ENCODE results near the gene COG4.
"Not testable (repeated sequence)": the region's sequence is repeated elsewhere in the genome, so short reads cannot be mapped to it uniquely, and the experiment has no call there.

COG4 gene

GRCh38 chr16:70550082-70550481 lies 26.7 kb upstream of the COG4 start:
- Mint-ChIP-seq H3K9me3 (no peaks in the 10 kb centered on the region), H3K27ac (peak overlapping the region; percentile 1), H3K4me1 (ENCODE audit: low read depth) (no peaks in the 10 kb centered on the region), H3K36me3 (ENCODE audit: low read depth) (peaks cover 64% of the 10 kb centered on the region), H3K4me3 (no peak overlapping the region), H3K27me3 (ENCODE audit: low read depth) (no peaks in the 10 kb centered on the region)
- DNase-seq (ENCODE audit: low spot score), result no peak

- Mint-ChIP-seq H3K27me3 (ENCODE audit: low read depth) (no peaks in the 10 kb centered on the region), H3K36me3 (ENCODE audit: low read depth) (peaks cover 62% of the 10 kb centered on the region), H3K9me3 (no peaks in the 10 kb centered on the region), H3K27ac (no peak overlapping the region), H3K4me1 (ENCODE audit: low read depth) (no peaks in the 10 kb centered on the region), H3K4me3 (no peak overlapping the region)
- DNase-seq (ENCODE audit: low spot score), result no peak
Observed at GRCh38 chr16:70548936-70549335, 25.6 kb upstream of the COG4 start.

GRCh38 chr16:70544548-70544947 lies 21.2 kb upstream of the COG4 start:
- Mint-ChIP-seq H3K4me3 (no peak overlapping the region), H3K27ac (no peak overlapping the region), H3K4me1 (ENCODE audit: low read depth) (peaks cover 3% of the 10 kb centered on the region), H3K27me3 (ENCODE audit: low read depth) (no peaks in the 10 kb centered on the region), H3K9me3 (no peaks in the 10 kb centered on the region), H3K36me3 (ENCODE audit: low read depth) (peaks cover 67% of the 10 kb centered on the region)
- DNase-seq (ENCODE audit: low spot score), result no peak

- H3K9me3 Mint-ChIP-seq, result no peaks in the 10 kb centered on the region
- no peaks in the 10 kb centered on the region for H3K27me3 Mint-ChIP-seq (ENCODE audit: low read depth)
- no peak overlapping the region for H3K4me3 Mint-ChIP-seq
- peaks cover 65% of the 10 kb centered on the region for H3K36me3 Mint-ChIP-seq (ENCODE audit: low read depth)
- peaks cover 7% of the 10 kb centered on the region for H3K4me1 Mint-ChIP-seq (ENCODE audit: low read depth)
- H3K27ac Mint-ChIP-seq, result peak overlapping the region; percentile 11
- DNase-seq (ENCODE audit: low spot score), result no peak
Observed at GRCh38 chr16:70540994-70541393, 17.6 kb upstream of the COG4 start.

- Mint-ChIP-seq H3K4me3 (no peak overlapping the region), H3K36me3 (ENCODE audit: low read depth) (peaks cover 64% of the 10 kb centered on the region), H3K27me3 (ENCODE audit: low read depth) (no peaks in the 10 kb centered on the region), H3K9me3 (no peaks in the 10 kb centered on the region), H3K4me1 (ENCODE audit: low read depth) (peaks cover 13% of the 10 kb centered on the region), H3K27ac (no peak overlapping the region)
- no peak for DNase-seq (ENCODE audit: low spot score)
Observed at GRCh38 chr16:70534971-70535370, 11.6 kb upstream of the COG4 start.

GRCh38 chr16:70529954-70530353 lies 6.6 kb upstream of the COG4 start:
- DNase-seq (ENCODE audit: low spot score); H3K4me3 Mint-ChIP-seq; H3K27me3 Mint-ChIP-seq (ENCODE audit: low read depth); H3K9me3 Mint-ChIP-seq; H3K27ac Mint-ChIP-seq: not testable (repeated sequence)
- Mint-ChIP-seq H3K36me3 (ENCODE audit: low read depth) (peaks cover 73% of the 10 kb centered on the region), H3K4me1 (ENCODE audit: low read depth) (peaks cover 35% of the 10 kb centered on the region)

GRCh38 chr16:70529051-70529777 lies 5.9 kb upstream of the COG4 start:
- H3K36me3 Mint-ChIP-seq (ENCODE audit: low read depth), result peaks cover 72% of the 10 kb centered on the region
- no peak for DNase-seq (ENCODE audit: low spot score)

GRCh38 chr16:70527315-70527996 lies 4.1 kb upstream of the COG4 start:
- Mint-ChIP-seq H3K27ac (peak overlapping the region; percentile 54), H3K4me1 (ENCODE audit: low read depth) (peaks cover 31% of the 10 kb centered on the region), H3K4me3 (peak overlapping the region; percentile 80), H3K36me3 (ENCODE audit: low read depth) (peaks cover 72% of the 10 kb centered on the region), H3K27me3 (ENCODE audit: low read depth) (no peaks in the 10 kb centered on the region), H3K9me3 (no peaks in the 10 kb centered on the region)
- no peak for DNase-seq (ENCODE audit: low spot score)

More at GRCh38 chr16:70529051-70529777, 5.9 kb upstream of the COG4 start:
- H3K4me1 Mint-ChIP-seq (ENCODE audit: low read depth), result peaks cover 34% of the 10 kb centered on the region
- peak overlapping the region; percentile 23 for H3K4me3 Mint-ChIP-seq
- H3K9me3 Mint-ChIP-seq, result no peaks in the 10 kb centered on the region
- H3K27ac Mint-ChIP-seq, result no peak overlapping the region
- H3K27me3 Mint-ChIP-seq (ENCODE audit: low read depth), result no peaks in the 10 kb centered on the region

GRCh38 chr16:70526403-70526802 lies 3.0 kb upstream of the COG4 start:
- no peaks in the 10 kb centered on the region for H3K9me3 Mint-ChIP-seq
- no peak for DNase-seq (ENCODE audit: low spot score)
- peaks cover 36% of the 10 kb centered on the region for H3K4me1 Mint-ChIP-seq (ENCODE audit: low read depth)
- peak overlapping the region; percentile 80 for H3K4me3 Mint-ChIP-seq
- no peaks in the 10 kb centered on the region for H3K27me3 Mint-ChIP-seq (ENCODE audit: low read depth)
- peak overlapping the region; percentile 84 for H3K27ac Mint-ChIP-seq
- H3K36me3 Mint-ChIP-seq (ENCODE audit: low read depth), result peaks cover 67% of the 10 kb centered on the region

- peaks cover 62% of the 10 kb centered on the region for H3K36me3 Mint-ChIP-seq (ENCODE audit: low read depth)
- H3K4me3 Mint-ChIP-seq, result peak overlapping the region; percentile 98
- H3K4me1 Mint-ChIP-seq (ENCODE audit: low read depth), result peaks cover 46% of the 10 kb centered on the region
- H3K9me3 Mint-ChIP-seq; H3K27me3 Mint-ChIP-seq (ENCODE audit: low read depth): not testable (repeated sequence)
- DNase-seq (ENCODE audit: low spot score), result peak; percentile 15
- peak overlapping the region; percentile 100 for H3K27ac Mint-ChIP-seq
Observed at GRCh38 chr16:70524399-70524825, 1.1 kb upstream of the COG4 start.

GRCh38 chr16:70523743-70524398 lies 517 bp upstream of the COG4 start, which contains the start of gene SF3B3:
TSS of gene SF3B3 (plus strand) at chr16:70523816. CDS start at chr16:70526657, 2,841 bp downstream.
- H3K27ac Mint-ChIP-seq, result peak within 1 kb of the TSS; percentile 100
- no peaks in the 10 kb centered on the region for H3K9me3 Mint-ChIP-seq
- H3K4me1 Mint-ChIP-seq (ENCODE audit: low read depth), result peaks cover 43% of the 10 kb centered on the region
- peak; percentile 71 for DNase-seq (ENCODE audit: low spot score)
- peaks cover 57% of the 10 kb centered on the region for H3K36me3 Mint-ChIP-seq (ENCODE audit: low read depth)
- no peaks in the 10 kb centered on the region for H3K27me3 Mint-ChIP-seq (ENCODE audit: low read depth)
- H3K4me3 Mint-ChIP-seq, result peak within 1 kb of the TSS; percentile 98

GRCh38 chr16:70522216-70523075 lies 908 bp downstream of the COG4 start:
- peak overlapping the region; percentile 100 for H3K27ac Mint-ChIP-seq
- no peaks in the 10 kb centered on the region for H3K27me3 Mint-ChIP-seq (ENCODE audit: low read depth)
- H3K4me1 Mint-ChIP-seq (ENCODE audit: low read depth), result peaks cover 37% of the 10 kb centered on the region
- H3K9me3 Mint-ChIP-seq, result no peaks in the 10 kb centered on the region
- H3K4me3 Mint-ChIP-seq, result peak overlapping the region; percentile 98
- peaks cover 53% of the 10 kb centered on the region for H3K36me3 Mint-ChIP-seq (ENCODE audit: low read depth)
- no peak for DNase-seq (ENCODE audit: low spot score)

- peak; percentile 25 for DNase-seq (ENCODE audit: low spot score)
- Mint-ChIP-seq H3K27ac (peak overlapping the region; percentile 86), H3K9me3 (no peaks in the 10 kb centered on the region), H3K27me3 (ENCODE audit: low read depth) (no peaks in the 10 kb centered on the region), H3K36me3 (ENCODE audit: low read depth) (peaks cover 47% of the 10 kb centered on the region), H3K4me3 (peak overlapping the region; percentile 75), H3K4me1 (ENCODE audit: low read depth) (peaks cover 25% of the 10 kb centered on the region)
Observed at GRCh38 chr16:70520612-70521297, 2.6 kb downstream of the COG4 start.

Data from T-helper 2 cell treated with Interferon-gamma antibody and Interleukin-4, amounts not matched to agents 5 μg/mL and 100 μg/mL, for 36 hours (primary cell).